ENCODE data around the gene WNT8A.
A peak's percentile ranks its signal among the peaks of the same experiment; 100 is the strongest.
"Not testable (repeated sequence)": the region's sequence is repeated elsewhere in the genome, so short reads cannot be mapped to it uniquely, and the experiment has no call there.

WNT8A gene

GRCh38 chr5:138083702-138084101 lies at the start of gene WNT8A:
Gene WNT8A, plus strand, starts transcription at chr5:138084033. Its CDS starts 95 bp downstream, at chr5:138084128.
- DNase-seq (ENCODE audit: low read depth, low spot score), result no peak

- DNase-seq (ENCODE audit: low read depth, low spot score), result peak; percentile 89
These were observed 48.0 kb upstream of the WNT8A start for GRCh38 chr5:138035605-138036537.

DNA sequence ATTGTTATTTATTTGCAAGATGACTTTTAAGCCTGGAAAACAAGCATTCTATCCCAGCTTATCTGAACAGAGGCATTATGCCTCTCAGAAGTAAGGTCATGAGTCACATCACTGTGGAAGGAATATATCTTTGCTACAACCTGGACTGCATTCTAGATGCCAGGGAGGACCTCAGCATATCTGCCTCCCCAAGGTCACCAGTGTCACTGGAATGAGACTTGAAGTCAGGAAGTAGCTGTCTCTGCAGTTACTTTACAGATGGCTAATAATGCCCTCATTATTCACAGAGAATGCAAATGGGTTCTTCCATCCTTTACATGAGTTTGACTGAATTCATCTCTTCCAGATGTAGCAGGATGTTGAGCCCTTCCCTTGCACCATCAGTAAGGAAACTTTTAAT lies 46.6 kb upstream of the WNT8A start:
- DNase-seq (ENCODE audit: low read depth, low spot score), result no peak

DNA sequence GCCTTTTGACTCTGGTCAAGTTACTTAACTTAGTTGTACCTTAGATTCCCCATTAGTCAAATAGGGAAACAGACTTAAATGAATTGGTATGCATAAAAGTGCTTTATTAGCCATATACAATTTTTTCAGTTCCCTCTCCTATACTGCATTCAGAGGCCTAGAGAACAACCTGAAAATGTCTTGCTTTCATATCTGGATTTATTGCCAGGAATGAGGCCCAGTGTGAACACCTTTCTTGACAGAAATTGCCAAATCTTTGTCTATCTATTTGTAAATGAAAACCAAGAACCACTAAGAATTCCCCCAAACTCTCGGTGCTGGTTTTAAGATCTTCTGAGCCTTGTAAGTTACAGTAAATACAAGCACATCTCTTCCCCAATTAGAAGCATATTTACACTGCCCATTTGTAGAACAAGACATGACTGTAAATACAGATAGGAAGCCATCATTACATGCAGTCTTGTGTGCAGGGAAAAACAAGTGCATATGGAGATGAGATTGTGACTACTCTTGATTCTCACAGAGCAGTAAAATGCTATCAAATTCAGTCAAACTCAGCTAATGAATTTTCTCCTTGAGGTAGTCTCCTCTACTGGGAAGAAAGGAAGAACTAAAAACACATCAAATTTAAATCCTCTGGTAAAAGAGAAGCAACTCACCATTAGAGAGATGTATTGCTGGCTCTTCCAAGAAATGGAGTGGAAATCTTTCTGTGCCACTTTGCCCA lies 45.8 kb upstream of the WNT8A start:
- no peak for DNase-seq (ENCODE audit: low read depth, low spot score)

- DNase-seq (ENCODE audit: low read depth, low spot score), result no peak
These were observed 45.0 kb upstream of the WNT8A start for GRCh38 chr5:138038826-138039225.

DNA sequence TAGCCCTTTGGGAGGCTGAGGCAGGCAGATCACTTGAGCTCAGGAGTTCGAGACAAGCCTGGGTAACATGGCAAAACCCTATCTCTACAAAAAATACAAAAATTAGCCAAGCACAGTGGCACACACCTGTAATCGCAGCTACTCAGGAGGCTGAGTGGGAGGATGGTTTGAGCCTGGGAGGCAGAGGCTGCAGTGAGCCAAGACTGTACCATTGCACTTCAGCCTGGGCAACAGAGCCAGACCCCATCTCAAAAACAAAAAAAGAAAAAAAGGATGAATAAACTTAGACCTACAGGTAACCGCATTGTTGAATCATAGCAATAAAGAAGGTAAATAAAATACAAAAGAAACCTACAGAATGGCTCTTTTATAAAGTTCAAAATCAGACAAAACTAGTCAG lies 38.5 kb upstream of the WNT8A start:
- not testable (repeated sequence) for DNase-seq (ENCODE audit: low read depth, low spot score)

GRCh38 chr5:138051441-138052296 lies 32.2 kb upstream of the WNT8A start:
- no peak for DNase-seq (ENCODE audit: low read depth, low spot score)

DNA sequence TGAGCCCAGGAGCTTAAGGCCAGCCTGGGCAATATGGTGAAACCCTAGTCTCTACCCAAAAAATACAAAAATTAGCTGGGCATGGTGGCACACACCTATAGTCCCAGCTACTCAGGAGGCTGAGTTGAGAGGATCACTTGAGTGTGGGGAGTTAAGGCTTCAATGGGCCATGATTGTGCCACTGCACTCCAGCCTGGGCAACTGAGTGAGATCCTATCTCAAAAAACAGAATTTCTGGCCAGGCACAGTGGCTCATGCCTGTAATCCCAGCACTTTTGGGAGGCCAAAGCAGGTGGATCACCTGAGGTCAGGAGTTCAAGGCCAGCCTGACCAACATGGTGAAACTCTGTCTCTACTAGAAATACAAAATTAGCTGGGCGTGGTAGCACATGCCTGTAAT lies 31.1 kb upstream of the WNT8A start:
- DNase-seq (ENCODE audit: low read depth, low spot score), result not testable (repeated sequence)

DNA sequence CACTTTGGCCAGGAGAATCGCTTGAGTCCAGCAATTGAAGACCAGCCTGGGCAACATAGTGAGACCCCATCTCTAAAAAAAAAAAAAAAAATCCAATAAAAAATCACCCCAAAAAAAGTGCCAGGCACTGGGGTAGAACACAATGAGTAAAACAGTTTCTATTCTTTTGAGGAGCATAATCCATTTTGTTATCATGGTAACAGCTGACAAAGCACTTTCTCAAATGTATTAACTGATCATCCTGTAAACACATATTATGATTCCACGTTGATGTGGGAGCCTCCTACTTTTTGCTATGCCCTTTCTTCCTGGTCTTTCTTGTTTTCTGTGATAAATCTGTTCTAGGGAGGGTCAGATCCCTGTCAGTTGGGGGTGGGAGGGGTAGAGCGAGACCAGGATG lies 30.3 kb upstream of the WNT8A start:
- DNase-seq (ENCODE audit: low read depth, low spot score), result no peak

- no peak for DNase-seq (ENCODE audit: low read depth, low spot score)
These were observed 29.6 kb upstream of the WNT8A start for GRCh38 chr5:138054206-138054605.

DNA sequence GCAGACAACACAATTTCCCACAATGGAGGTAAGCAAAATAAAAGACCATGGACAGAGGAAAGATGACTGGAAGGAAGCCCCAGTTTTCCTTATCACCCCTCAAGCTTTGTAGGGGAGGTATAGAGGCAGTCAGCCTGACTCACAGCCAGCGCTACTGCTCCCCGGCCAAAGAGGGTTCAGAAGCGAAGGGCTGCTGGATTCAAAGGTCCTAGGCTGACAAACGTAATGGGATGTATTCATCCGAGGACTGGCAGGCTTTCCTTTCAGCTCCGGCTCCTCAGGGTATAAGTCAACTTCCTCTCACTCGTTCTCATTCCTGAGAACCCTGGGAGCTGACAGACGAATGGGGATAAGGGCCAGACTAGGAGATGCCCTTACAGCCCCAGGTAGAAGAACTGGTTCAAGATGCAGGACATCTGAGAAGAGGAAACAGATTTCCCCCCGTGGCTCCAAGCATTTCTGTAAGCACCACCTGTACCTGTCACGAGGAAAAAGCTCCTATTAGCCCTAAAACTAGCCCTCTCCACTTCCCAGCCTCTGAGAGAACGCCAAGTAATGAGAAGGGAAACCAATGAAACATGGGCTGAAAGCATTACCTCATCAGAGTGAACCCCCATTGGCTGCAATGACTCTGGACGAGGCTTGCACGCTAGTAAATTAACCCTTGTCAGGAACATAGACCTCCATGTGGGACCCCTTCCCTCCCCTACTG lies 28.8 kb upstream of the WNT8A start:
- peak; percentile 24 for DNase-seq (ENCODE audit: low read depth, low spot score)

GRCh38 chr5:138064526-138064925 lies 19.3 kb upstream of the WNT8A start:
- no peak for DNase-seq (ENCODE audit: low read depth, low spot score)

- DNase-seq (ENCODE audit: low read depth, low spot score), result no peak
These were observed 18.7 kb upstream of the WNT8A start for GRCh38 chr5:138065102-138065501.

DNA sequence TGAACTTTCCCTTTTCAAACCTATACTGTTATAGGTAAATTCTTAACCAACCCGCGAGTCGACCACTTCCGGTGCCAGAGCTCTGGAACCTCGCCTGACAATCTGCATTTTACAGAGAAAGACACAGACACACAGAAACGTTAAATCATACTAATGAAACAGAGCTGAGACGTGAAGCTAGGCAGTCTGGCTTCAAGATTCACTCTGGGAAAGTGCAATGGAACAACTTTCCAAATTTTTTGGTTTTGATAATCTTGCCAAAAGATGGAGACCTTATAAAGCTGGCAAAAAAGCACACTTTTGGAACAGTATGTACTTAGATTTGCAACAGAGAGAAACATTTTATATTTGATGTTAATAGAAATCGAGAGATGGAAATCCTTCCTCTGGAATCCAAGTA lies 15.9 kb upstream of the WNT8A start:
- DNase-seq (ENCODE audit: low read depth, low spot score), result no peak

- DNase-seq (ENCODE audit: low read depth, low spot score), result peak; percentile 87
These were observed 14.9 kb upstream of the WNT8A start for GRCh38 chr5:138068742-138069600.

GRCh38 chr5:138070026-138070425 lies 13.8 kb upstream of the WNT8A start:
- not testable (repeated sequence) for DNase-seq (ENCODE audit: low read depth, low spot score)

- peak; percentile 82 for DNase-seq (ENCODE audit: low read depth, low spot score)
These were observed 6.7 kb upstream of the WNT8A start for GRCh38 chr5:138077064-138077696.

GRCh38 chr5:138078006-138078643 lies 5.7 kb upstream of the WNT8A start:
- DNase-seq (ENCODE audit: low read depth, low spot score), result no peak

DNA sequence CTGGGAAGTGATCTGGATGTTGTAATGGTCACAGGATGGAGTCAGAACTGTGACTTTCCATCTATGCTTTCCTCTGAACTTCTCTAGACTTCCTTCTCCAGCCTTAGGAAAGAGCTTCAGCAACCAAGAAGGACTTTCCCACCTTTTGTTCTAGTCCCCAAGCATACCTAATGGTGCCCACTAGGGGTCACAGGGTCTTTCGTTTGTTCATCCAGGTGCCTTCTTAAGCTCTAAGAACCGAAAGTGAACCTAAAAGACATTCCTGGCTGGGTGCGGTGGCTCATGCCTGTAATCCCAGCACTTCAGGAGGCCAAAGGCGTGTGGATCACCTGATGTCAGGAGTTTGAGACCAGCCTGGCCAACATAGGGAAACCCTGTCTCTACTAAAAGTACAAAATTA lies 1.8 kb upstream of the WNT8A start:
- DNase-seq (ENCODE audit: low read depth, low spot score), result no peak
